ENCODE data around the gene TACR3. TPM values are rescaled to one million over a fixed set of nuclear protein-coding genes. Genes with fewer than 3 reads are reported as not detected.
A peak's percentile ranks its signal among the peaks of the same experiment; 100 is the strongest.
"Not testable (repeated sequence)": the region's sequence is repeated elsewhere in the genome, so short reads cannot be mapped to it uniquely, and the experiment has no call there.

TACR3 gene
- total RNA-seq, 1 experiment from 2014 or later: not detected

GRCh38 chr4:103591841-103592240, 127.9 kb downstream of the TACR3 start:
- DNase-seq: no peak
- no peak overlapping the region for H2AFZ ChIP-seq
- H3K27me3 ChIP-seq (ENCODE audit: insufficient read depth, low read depth): no peaks in the 10 kb centered on the region
- H3K9me2 ChIP-seq (ENCODE audit: insufficient read depth): no peaks in the 10 kb centered on the region
- H3K4me3 ChIP-seq: no peak overlapping the region
- H3K4me1 ChIP-seq (replicated peaks; ENCODE audit: insufficient read depth): no peaks in the 10 kb centered on the region
- H3K27ac ChIP-seq: no peak overlapping the region
- TF ChIP-seq CTCF (conservative IDR thresholded peaks at IDR 0.05) (no peak), EZH2 (IDR thresholded peaks at IDR 0.05; ENCODE audit: low read depth) (no peak)
- intact Hi-C loops (cut with micrococcal nuclease; ENCODE audit: unreplicated experiment): no loop called here
- H4K20me1 ChIP-seq (ENCODE audit: insufficient read depth): no peaks in the 10 kb centered on the region
- H3K79me2 ChIP-seq (ENCODE audit: low read depth): no peaks in the 10 kb centered on the region
- H3K36me3 ChIP-seq (ENCODE audit: low read depth): no peaks in the 10 kb centered on the region
- no peaks in the 10 kb centered on the region for H3F3A ChIP-seq (ENCODE audit: insufficient read depth, low read depth)
- no peak overlapping the region for H3K4me2 ChIP-seq
- BruUV-seq (replicated peaks): no TSS peak
- ChIA-PET POLR2A (ENCODE audit: unreplicated experiment) (no interaction called here), CTCF (no interaction called here)
- no peaks in the 10 kb centered on the region for H3K9me3 ChIP-seq (ENCODE audit: insufficient read depth, low read depth)

GRCh38 chr4:103567591-103567990, 152.2 kb downstream of the TACR3 start:
- Histone ChIP-seq H4K20me1 (ENCODE audit: insufficient read depth) (no peaks in the 10 kb centered on the region), H3K4me2 (no peak overlapping the region)

DNA sequence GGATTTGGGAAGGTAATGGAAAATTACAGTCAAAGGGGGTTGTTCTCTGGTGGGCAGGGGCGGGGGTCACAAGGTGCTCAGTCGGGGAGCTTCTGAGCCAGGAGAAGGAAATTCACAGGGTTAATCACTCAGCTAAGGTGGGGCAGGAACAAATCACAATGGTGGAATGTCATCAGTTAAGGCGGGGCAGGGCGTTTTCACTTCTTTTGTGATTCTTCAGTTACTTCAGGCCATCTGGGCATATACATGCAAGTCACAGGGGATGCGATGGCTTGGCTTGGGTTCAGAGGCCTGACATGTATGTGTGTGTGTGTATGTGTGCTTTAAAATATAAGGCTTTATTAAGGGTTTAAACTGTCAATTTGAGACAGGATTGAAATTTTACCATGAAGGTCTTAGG, 160.6 kb downstream of the TACR3 start:
- H4K20me1 ChIP-seq (ENCODE audit: insufficient read depth); H3K27me3 ChIP-seq (ENCODE audit: insufficient read depth, low read depth); H3K27ac ChIP-seq; intact Hi-C loops (cut with micrococcal nuclease; ENCODE audit: unreplicated experiment); H3K79me2 ChIP-seq (ENCODE audit: low read depth); POLR2A ChIA-PET (ENCODE audit: unreplicated experiment); H3F3A ChIP-seq (ENCODE audit: insufficient read depth, low read depth); H2AFZ ChIP-seq; H3K4me3 ChIP-seq; H3K4me2 ChIP-seq; H3K9me3 ChIP-seq (ENCODE audit: insufficient read depth, low read depth); BruUV-seq (replicated peaks); H3K9me2 ChIP-seq (ENCODE audit: insufficient read depth); H3K36me3 ChIP-seq (ENCODE audit: low read depth); CTCF ChIA-PET; H3K4me1 ChIP-seq (replicated peaks; ENCODE audit: insufficient read depth); DNase-seq: not testable (repeated sequence)

More at GRCh38 chr4:103567591-103567990, 152.2 kb downstream of the TACR3 start:
- CTCF ChIA-PET: no interaction called here
- no peak for DNase-seq
- no peaks in the 10 kb centered on the region for H3K9me3 ChIP-seq (ENCODE audit: insufficient read depth, low read depth)
- POLR2A ChIA-PET (ENCODE audit: unreplicated experiment): interaction anchor here (0.7 kb wide), 1 partner anchor 66 kb away, joined by 4 read pairs; no protein-coding TSS in a partner anchor
- H2AFZ ChIP-seq: 0 out of 2 replicates have a peak overlapping the region, but pooled peaks have one; percentile 33
- no peak overlapping the region for H3K4me3 ChIP-seq
- TF ChIP-seq EZH2 (IDR thresholded peaks at IDR 0.05; ENCODE audit: low read depth): no peak
- no peak for TF ChIP-seq CTCF (conservative IDR thresholded peaks at IDR 0.05)
- H3K27ac ChIP-seq: no peak overlapping the region
- H3K27me3 ChIP-seq (ENCODE audit: insufficient read depth, low read depth): no peaks in the 10 kb centered on the region
- intact Hi-C loops (cut with micrococcal nuclease; ENCODE audit: unreplicated experiment): no loop called here
- H3K36me3 ChIP-seq (ENCODE audit: low read depth): no peaks in the 10 kb centered on the region
- BruUV-seq (replicated peaks): no TSS peak
- H3K4me1 ChIP-seq (replicated peaks; ENCODE audit: insufficient read depth): peaks cover 10% of the 10 kb centered on the region
- H3K9me2 ChIP-seq (ENCODE audit: insufficient read depth): no peaks in the 10 kb centered on the region
- H3F3A ChIP-seq (ENCODE audit: insufficient read depth, low read depth): no peaks in the 10 kb centered on the region
- H3K79me2 ChIP-seq (ENCODE audit: low read depth): no peaks in the 10 kb centered on the region

Data from PC-9 (cell line).